GM12878 (cell line): Measurements from ENCODE around the gene SCUBE2. TPM values are rescaled to one million over a fixed set of nuclear protein-coding genes. Genes with fewer than 3 reads are reported as not detected.

Source experiments
- BCL11A ChIP-seq: IDR thresholded peaks from 2 replicates; pipeline ENCODE4 v1.6.1; 2011; ENCODE audit warnings: low read depth, low read length
- BMI1 ChIP-seq: fragments of 450-650 bp; IDR thresholded peaks from 2 replicates; pipeline ENCODE4 v1.6.1; 2016; ENCODE audit warnings: mild to moderate bottlenecking, moderate library complexity, borderline replicate concordance
- CEBPB ChIP-seq, 2 experiments: fragments of 150-350 bp in 1 of 2; IDR thresholded peaks; 2 replicates each; pipeline ENCODE4 v1.6.1; 2012 to 2014; ENCODE audit warnings: low read depth in 2 of 2, low read length in 2 of 2, borderline replicate concordance in 1 of 2, inconsistent platforms in 1 of 2
- CHD2 ChIP-seq: IDR thresholded peaks from 2 replicates; pipeline ENCODE4 v1.6.1; 2011; ENCODE audit warnings: low read depth, low read length, improper control_type of control experiment, borderline replicate concordance
- CREM ChIP-seq: IDR thresholded peaks from 2 replicates; pipeline ENCODE4 v1.6.1; 2014; ENCODE audit warnings: antibody characterized with exemption, low read depth
- ETV6 ChIP-seq, 2 experiments: fragments of 450-650 bp in 1 of 2; IDR thresholded peaks in 1 of 2; conservative IDR thresholded peaks in 1 of 2; 2 replicates each; pipeline ENCODE4 v1.6.1; 2014; ENCODE audit warnings: antibody characterized with exemption in 1 of 2, borderline replicate concordance in 1 of 2, low read depth in 1 of 2, mild to moderate bottlenecking in 1 of 2, moderate library complexity in 1 of 2
- FOS ChIP-seq: IDR thresholded peaks from 3 replicates; pipeline ENCODE4 v1.6.1; 2011; ENCODE audit warnings: borderline replicate concordance; ENCODE audit not compliant: insufficient read length; ENCODE audit errors: extremely low read depth
- HCFC1 ChIP-seq: fragments of 150-350 bp; IDR thresholded peaks from 2 replicates; pipeline ENCODE4 v1.6.1; 2014; ENCODE audit warnings: low read length
- IRF4 ChIP-seq: IDR thresholded peaks from 2 replicates; pipeline ENCODE4 v1.6.1; 2011; ENCODE audit warnings: low read depth, low read length
- JUNB ChIP-seq: IDR thresholded peaks from 2 replicates; pipeline ENCODE4 v1.6.1; 2016; ENCODE audit warnings: antibody characterized with exemption, mild to moderate bottlenecking
- JUND ChIP-seq: IDR thresholded peaks from 2 replicates; pipeline ENCODE4 v1.6.1; 2012; ENCODE audit warnings: low read depth, mild to moderate bottlenecking, low read length, improper control_type of control experiment, moderate library complexity
- MEF2B ChIP-seq: fragments of 450-650 bp; IDR thresholded peaks from 2 replicates; pipeline ENCODE4 v1.6.1; 2018; ENCODE audit warnings: mild to moderate bottlenecking, moderate library complexity; ENCODE audit not compliant: partially characterized antibody, poor library complexity, severe bottlenecking
- MTA2 ChIP-seq: fragments of 450-650 bp; IDR thresholded peaks from 2 replicates; pipeline ENCODE4 v1.6.1; 2016; ENCODE audit warnings: low read depth, mild to moderate bottlenecking, moderate library complexity
- MTA3 ChIP-seq: IDR thresholded peaks from 2 replicates; pipeline ENCODE4 v1.6.1; 2012; ENCODE audit warnings: low read length, inconsistent platforms, borderline replicate concordance
- MYB ChIP-seq: fragments of 150-350 bp; IDR thresholded peaks from 2 replicates; pipeline ENCODE4 v1.6.1; 2014; ENCODE audit warnings: mild to moderate bottlenecking, low read depth, low read length, borderline replicate concordance
- MYC ChIP-seq: IDR thresholded peaks from 2 replicates; pipeline ENCODE4 v1.6.1; 2011; ENCODE audit warnings: mild to moderate bottlenecking, low read length, moderate library complexity, inconsistent platforms; ENCODE audit not compliant: insufficient read depth, insufficient replicate concordance, insufficient read length, severe bottlenecking
- NFXL1 ChIP-seq: fragments of 450-650 bp; IDR thresholded peaks from 2 replicates; pipeline ENCODE4 v1.6.1; 2017; ENCODE audit warnings: antibody characterized with exemption, mild to moderate bottlenecking, borderline replicate concordance
- PAX5 ChIP-seq: IDR thresholded peaks from 2 replicates; pipeline ENCODE4 v1.6.1; 2011; ENCODE audit warnings: low read depth, low read length, borderline replicate concordance
- PAX8 ChIP-seq: fragments of 450-650 bp; IDR thresholded peaks from 2 replicates; pipeline ENCODE4 v1.6.1; 2017; ENCODE audit warnings: mild to moderate bottlenecking, moderate library complexity
- PBX3 ChIP-seq: IDR thresholded peaks from 2 replicates; pipeline ENCODE4 v1.6.1; 2011; ENCODE audit warnings: mild to moderate bottlenecking, low read depth, low read length, moderate library complexity; ENCODE audit not compliant: insufficient replicate concordance
- PML ChIP-seq: IDR thresholded peaks from 2 replicates; pipeline ENCODE4 v1.6.1; 2012; ENCODE audit warnings: low read length, inconsistent platforms
- POLR2AphosphoS2 ChIP-seq: IDR thresholded peaks from 2 replicates; pipeline ENCODE4 v1.6.1; 2011; ENCODE audit warnings: low read depth, mild to moderate bottlenecking, low read length, improper control_type of control experiment, moderate library complexity
- POU2F2 ChIP-seq: IDR thresholded peaks from 3 replicates; pipeline ENCODE4 v1.6.1; 2011; ENCODE audit warnings: low read depth, mild to moderate bottlenecking, low read length, borderline replicate concordance
- SIN3A ChIP-seq: IDR thresholded peaks from 2 replicates; pipeline ENCODE4 v1.6.1; 2012; ENCODE audit warnings: low read depth, low read length, improper control_type of control experiment
- SKIL ChIP-seq: fragments of 450-650 bp; IDR thresholded peaks from 2 replicates; pipeline ENCODE4 v1.6.1; 2017; ENCODE audit warnings: mild to moderate bottlenecking, low read depth, inconsistent platforms; ENCODE audit not compliant: poor library complexity, severe bottlenecking
- STAT3 ChIP-seq: IDR thresholded peaks from 2 replicates; pipeline ENCODE4 v1.6.1; 2011; ENCODE audit warnings: low read depth, low read length, improper control_type of control experiment
- TBL1XR1 ChIP-seq: IDR thresholded peaks from 2 replicates; pipeline ENCODE4 v1.6.1; 2012; ENCODE audit warnings: low read depth, low read length, improper control_type of control experiment
- TCF3 ChIP-seq: IDR thresholded peaks from 2 replicates; pipeline ENCODE4 v1.6.1; 2012; ENCODE audit warnings: low read depth, mild to moderate bottlenecking, low read length, borderline replicate concordance; ENCODE audit not compliant: insufficient read depth
- ZNF217 ChIP-seq: fragments of 450-650 bp; IDR thresholded peaks from 2 replicates; pipeline ENCODE4 v1.6.1; 2017; ENCODE audit warnings: antibody characterized with exemption, mild to moderate bottlenecking
- ZNF24 ChIP-seq: fragments of 450-650 bp; IDR thresholded peaks from 2 replicates; pipeline ENCODE4 v1.6.1; 2017; ENCODE audit warnings: antibody characterized with exemption, mild to moderate bottlenecking
- ZSCAN29 ChIP-seq: fragments of 450-650 bp; IDR thresholded peaks from 2 replicates; pipeline ENCODE4 v1.6.1; 2017; ENCODE audit warnings: mild to moderate bottlenecking, moderate library complexity
- polyA plus RNA-seq, 11 experiments: library from polyadenylated mRNA; depleted of rRNA in 4 of 11; unstranded in 6 of 11; stranded (reverse) in 5 of 11; fragments of >200 nt; fragmentation: Nextera tagmentation in 4 of 11; fragmentation: Illumina TruSeq in 1 of 11; extraction: Ambion mirVana in 4 of 11; extraction: Trizol in 1 of 11; gene quantifications; 1 replicate in 1 of 11; 2 replicates in 10 of 11; pipeline versions ENCODE4 v1.2.1 to v1.2.3, GENCODE V29; 2011 to 2016; ENCODE audit warnings: inconsistent platforms in 2 of 11, missing spikeins in 2 of 11, low read depth in 1 of 11
- total RNA-seq, 4 experiments: library from RNA; depleted of rRNA in 3 of 4; stranded (reverse); fragments of >200 nt in 3 of 4; fragmentation: Illumina TruSeq in 1 of 4; extraction: Trizol in 1 of 4; gene quantifications; 2 replicates each; pipeline versions ENCODE4 v1.2.1 to v1.2.3, GENCODE V29; 2013 to 2021

Gene SCUBE2
- total and polyA plus RNA-seq, 10 of the 15 experiments (the other 5 are each of a cell fraction or from before 2014, with no cell fraction given), result 0.12 to 0.56 (median 0.31) TPM; not detected in 2

- TF ChIP-seq SKIL, result peak; percentile 98
- TF ChIP-seq ZNF217, result peak; percentile 96
- peak in 1 of 2 experiments; percentile 96; a peak in 2 of 4 replicates for TF ChIP-seq ETV6 (conservative IDR thresholded peaks at IDR 0.05 in 1 of 2, IDR thresholded peaks at IDR 0.05 in 1 of 2; ENCODE audit: borderline replicate concordance in 1 of 2, low read depth in 1 of 2)
- TF ChIP-seq MTA3, result peak; percentile 99
- TF ChIP-seq POU2F2, result peak; percentile 71; the same call in 2 of the 3 replicates
- TF ChIP-seq MYB, result peak; percentile 56; the same call in 1 of the 2 replicates
- peak; percentile 85 for TF ChIP-seq TBL1XR1
- no peak for TF ChIP-seq MYC
- peak; percentile 98 for TF ChIP-seq MTA2
- peak; percentile 85 for TF ChIP-seq PML
- no peak for TF ChIP-seq HCFC1
- peak; percentile 95 for TF ChIP-seq CREM
- TF ChIP-seq CHD2, result peak; percentile 72; the same call in 1 of the 2 replicates
- TF ChIP-seq ZNF24, result 0 out of 2 replicates have a peak, but pooled peaks have one; percentile 58
- no peak for TF ChIP-seq NFXL1
- peak; percentile 87; the same call in 1 of the 2 replicates for TF ChIP-seq PAX5
- TF ChIP-seq BCL11A, result peak; percentile 96
- peak; percentile 98 for TF ChIP-seq IRF4
- TF ChIP-seq TCF3, result no peak
- peak in 1 of 2 experiments; percentile 91; a peak in 2 of 4 replicates for TF ChIP-seq CEBPB (IDR thresholded peaks at IDR 0.05; ENCODE audit: borderline replicate concordance in 1 of 2, low read depth in 2 of 2, low read length in 2 of 2)
- TF ChIP-seq FOS, result no peak
- no peak for TF ChIP-seq SIN3A
- TF ChIP-seq JUNB, result peak; percentile 100
- TF ChIP-seq ZSCAN29, result no peak
- TF ChIP-seq MEF2B, result peak; percentile 81
- TF ChIP-seq PBX3, result no peak
- no peak; the same call in 1 of the 2 replicates for TF ChIP-seq STAT3
- peak; percentile 86 for TF ChIP-seq BMI1
- TF ChIP-seq JUND, result peak; percentile 94
- TF ChIP-seq PAX8, result no peak
- TF ChIP-seq POLR2AphosphoS2, result no peak
Observed at GRCh38 chr11:9060700-9061111, 30.7 kb downstream of the SCUBE2 start (continued).
